Stimulated activated naive CD4-positive, alpha-beta T cell (primary cell): ENCODE results near the gene ARHGEF19.
A peak's percentile ranks its signal among the peaks of the same experiment; 100 is the strongest.
"Not testable (repeated sequence)": the region's sequence is repeated elsewhere in the genome, so short reads cannot be mapped to it uniquely, and the experiment has no call there.

ENCODE experiments used
- DNase-seq, 6 experiments: peaks; one replicate each; lab custom pipeline; 2025; lab: John Stamatoyannopoulos, UW

The ARHGEF19 gene

GRCh38 chr1:16181887-16182719 is 30.3 kb downstream of the ARHGEF19 start:
- no peak for DNase-seq

GRCh38 chr1:16180291-16180824 is 32.1 kb downstream of the ARHGEF19 start:
- DNase-seq, result no peak

GRCh38 chr1:16178596-16179497 is 33.6 kb downstream of the ARHGEF19 start:
- DNase-seq, result no peak

DNA sequence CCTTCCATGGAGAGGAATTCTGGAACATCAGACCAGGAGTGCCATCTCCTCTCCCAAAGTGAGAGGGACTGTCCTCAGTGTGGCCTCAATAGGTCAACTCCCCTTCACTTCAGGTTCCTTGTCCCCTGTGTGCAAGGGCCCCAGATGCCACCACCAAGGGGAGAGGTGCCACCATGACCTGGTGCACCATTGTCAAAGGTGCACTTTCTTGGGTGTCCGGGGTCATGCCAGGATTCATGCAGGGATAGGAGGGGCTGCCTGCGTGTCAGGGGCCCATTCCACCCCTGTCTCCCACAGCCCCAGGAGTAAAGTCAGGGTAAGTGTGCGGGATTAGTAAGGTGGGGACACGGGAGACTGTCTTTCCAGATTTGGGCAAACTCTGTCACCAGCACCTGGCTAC is 35.1 kb downstream of the ARHGEF19 start:
- no peak for DNase-seq

DNA sequence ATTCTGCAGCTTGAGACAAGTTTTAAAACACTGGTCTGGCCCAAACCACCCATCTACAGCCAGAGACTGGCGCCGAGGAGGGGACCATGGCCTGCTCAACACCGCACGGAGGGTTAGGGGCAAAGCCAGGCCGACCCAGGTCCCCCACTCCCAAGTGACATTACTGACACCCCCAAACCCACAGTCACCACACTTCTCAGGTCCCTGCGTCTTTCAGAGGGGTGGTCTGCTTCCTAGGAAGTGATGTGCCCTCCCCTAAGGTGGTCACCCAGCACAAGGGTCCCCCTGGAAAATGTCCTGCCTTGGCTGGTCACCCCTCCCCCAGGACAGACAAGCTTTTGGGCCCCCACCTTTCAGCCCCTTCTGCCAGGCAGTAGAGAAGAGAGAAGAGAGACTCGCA is 35.8 kb downstream of the ARHGEF19 start:
- DNase-seq, result no peak

GRCh38 chr1:16175610-16176553 is 36.6 kb downstream of the ARHGEF19 start:
- DNase-seq, result no peak

DNA sequence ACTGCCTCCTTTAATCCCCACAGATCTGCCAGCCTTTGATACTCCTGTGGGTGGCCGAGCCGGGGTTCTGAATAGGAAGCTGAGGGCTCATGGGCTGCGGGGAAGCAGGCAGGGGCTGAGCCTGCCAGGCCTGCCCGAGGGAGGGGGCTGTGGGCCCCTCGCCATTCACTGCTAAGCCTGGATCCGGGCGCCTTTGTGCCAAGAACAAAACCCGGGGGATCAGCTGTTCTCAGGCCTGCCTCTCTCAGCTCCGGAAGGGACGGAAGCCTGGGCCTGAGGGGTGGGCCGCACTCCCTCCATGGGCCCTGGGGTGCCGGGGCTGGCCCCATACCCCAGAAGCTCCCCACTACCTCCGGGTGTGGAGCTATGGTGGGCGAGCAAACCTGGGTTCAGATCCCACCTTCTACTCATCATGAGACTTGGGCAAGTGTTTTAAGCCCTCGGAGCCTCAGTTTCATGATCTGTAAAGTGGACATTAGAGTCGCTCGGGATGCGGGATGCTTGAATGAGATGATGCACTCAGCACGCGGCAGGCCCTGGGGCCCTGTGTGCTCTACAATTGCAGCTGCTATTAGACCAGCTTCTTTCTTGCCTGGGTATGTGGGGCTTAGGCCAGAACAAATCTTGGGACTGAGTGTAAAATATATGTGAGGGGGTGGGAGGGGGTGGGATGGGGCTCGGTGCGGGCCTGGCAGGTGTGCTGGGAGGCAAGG is 37.4 kb downstream of the ARHGEF19 start:
- DNase-seq, result no peak

DNA sequence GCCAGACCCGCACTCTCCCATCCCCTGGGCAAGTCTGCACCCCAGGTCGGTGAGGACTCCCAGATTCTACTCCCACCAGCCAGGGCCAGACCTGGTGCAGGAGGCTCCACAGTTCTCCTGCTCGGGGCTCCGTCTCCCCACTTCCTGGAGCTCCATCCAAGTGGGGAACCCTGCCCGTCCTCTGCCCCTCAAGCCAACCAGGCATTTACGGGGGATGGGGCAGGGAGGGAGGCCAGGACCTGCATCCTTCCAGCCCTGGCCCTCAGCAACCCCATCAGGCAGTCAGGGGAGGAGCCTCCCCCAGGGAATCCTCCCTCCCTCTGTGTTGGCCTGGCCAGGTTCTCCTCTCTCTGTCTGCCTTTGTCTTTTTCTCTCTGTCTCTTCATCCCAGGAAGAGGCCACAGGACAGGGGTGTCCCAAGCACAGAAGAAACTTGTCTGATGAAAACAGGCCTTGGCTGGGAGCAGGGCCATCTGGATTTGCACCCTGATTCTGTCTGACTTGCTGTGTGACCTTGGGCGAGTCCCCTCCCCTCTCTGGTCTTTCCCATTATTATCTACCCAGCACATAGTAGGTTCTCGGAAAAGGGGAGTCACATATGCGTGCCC is 38.1 kb downstream of the ARHGEF19 start:
- no peak for DNase-seq

- no peak for DNase-seq
These were observed 38.8 kb downstream of the ARHGEF19 start for GRCh38 chr1:16173447-16174260.

- DNase-seq, result no peak
These were observed 39.4 kb downstream of the ARHGEF19 start for GRCh38 chr1:16172964-16173446.

- DNase-seq, result no peak
These were observed 40.1 kb downstream of the ARHGEF19 start for GRCh38 chr1:16172218-16172830.

GRCh38 chr1:16171314-16172151 is 40.9 kb downstream of the ARHGEF19 start:
- DNase-seq, result no peak

GRCh38 chr1:16170283-16170673 is 42.2 kb downstream of the ARHGEF19 start:
- no peak for DNase-seq

DNA sequence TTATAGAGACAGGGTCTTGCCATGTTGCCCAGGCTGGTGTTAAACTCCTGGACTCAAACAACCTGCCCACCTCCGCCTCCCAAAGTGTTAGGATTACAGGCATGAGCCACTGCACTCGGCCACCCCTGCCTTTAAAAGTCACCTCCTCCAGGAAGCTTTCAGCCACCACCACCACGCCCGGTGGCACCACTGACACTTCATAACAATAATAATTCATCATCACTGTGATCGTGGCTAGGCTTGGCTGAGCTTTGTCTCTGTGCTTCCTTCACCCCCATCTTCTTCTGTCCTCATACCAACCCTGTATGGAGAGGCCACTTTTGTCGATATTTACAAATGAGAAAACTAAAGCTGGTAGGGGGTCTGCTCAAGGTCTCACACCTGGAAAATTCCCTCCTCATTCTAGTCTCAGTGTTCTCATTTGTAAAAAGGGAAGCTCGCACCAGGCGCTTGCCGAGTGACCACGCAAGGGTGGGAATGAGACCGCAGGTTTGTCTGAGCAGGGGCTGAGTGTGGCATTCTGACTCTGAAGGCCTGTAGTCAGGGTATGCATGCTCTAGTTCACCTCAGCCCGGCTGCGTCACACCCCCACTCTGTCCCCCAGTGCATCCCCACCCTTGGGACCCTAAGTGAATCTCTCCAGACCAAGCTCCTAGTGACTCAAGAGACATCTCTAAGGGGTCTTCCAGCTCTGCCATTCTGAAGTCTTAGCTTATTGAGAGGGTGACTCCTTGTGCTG is 43.7 kb downstream of the ARHGEF19 start:
- DNase-seq, result no peak

DNA sequence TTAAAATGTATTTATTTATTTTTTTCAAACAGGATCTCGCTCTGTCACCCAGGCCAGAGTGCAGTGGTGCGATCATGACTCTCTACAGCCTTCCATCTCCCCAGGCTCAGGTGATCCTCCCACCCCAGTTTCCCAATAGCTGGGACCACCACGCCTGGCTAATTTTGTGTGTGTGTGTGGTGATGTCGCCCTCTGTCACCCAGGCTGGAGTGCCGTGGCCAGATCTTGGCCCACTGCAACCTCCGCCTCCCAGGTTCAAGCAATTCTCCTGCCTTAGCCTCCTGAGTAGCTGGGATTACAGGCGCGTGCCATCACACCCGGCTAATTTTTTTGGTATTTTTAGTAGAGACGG is 44.3 kb downstream of the ARHGEF19 start:
- not testable (repeated sequence) for DNase-seq

- peak; percentile 48 to 73 (median 69) for DNase-seq
These were observed 44.9 kb downstream of the ARHGEF19 start for GRCh38 chr1:16167331-16168143.

GRCh38 chr1:16166117-16166516 is 46.3 kb downstream of the ARHGEF19 start:
- DNase-seq, result no peak
